Right atrium auricular region (tissue), 2 donors: ENCODE measurements around the gene EFEMP1. TPM values are rescaled to one million over a fixed set of nuclear protein-coding genes. Genes with fewer than 3 reads are reported as not detected.

Experiments used
- DNase-seq: peaks from one replicate; pipeline ENCODE4 v3.0.0-alpha.2; 2019; ENCODE audit warnings: low spot score
- H3K27ac ChIP-seq, 2 donors: fragments of 200-600 bp; sonication (generic); 1 replicate in 1 of 2; 2 replicates in 1 of 2; pipeline ENCODE4 v1.5.1; 2016 to 2019
- H3K27me3 ChIP-seq, 2 donors: fragments of 200-600 bp; sonication (generic); one replicate each; pipeline versions ENCODE4 v1.5.1 to v1.6.0; 2017 to 2019
- H3K36me3 ChIP-seq: fragments of 200-600 bp; sonication (generic); one replicate; pipeline ENCODE4 v1.5.1; 2016
- H3K4me1 ChIP-seq, 2 donors: fragments of 200-600 bp; sonication (generic); one replicate each; pipeline versions ENCODE4 v1.5.1 to v1.6.0; 2017 to 2019
- H3K4me3 ChIP-seq, 2 donors: fragments of 200-600 bp; sonication (generic); 1 replicate in 1 of 2; 2 replicates in 1 of 2; pipeline ENCODE4 v1.5.1; 2017 to 2019; ENCODE audit warnings: mild to moderate bottlenecking in 1 of 2, moderate library complexity in 1 of 2
- H3K9me3 ChIP-seq, 2 donors: fragments of 200-600 bp; sonication (generic); one replicate each; pipeline ENCODE4 v1.5.1; 2019
- CTCF ChIP-seq, 2 donors: fragments of 200-600 bp; sonication (generic); IDR thresholded peaks; one replicate each; pipeline ENCODE4 v1.5.1; 2019; ENCODE audit warnings: antibody characterized with exemption in 2 of 2
- total RNA-seq, 2 donors: library from RNA; depleted of rRNA; stranded (reverse); fragments of >200 nt; gene quantifications; one replicate each; pipeline ENCODE4 v1.1.0, GENCODE V29; 2016

Gene EFEMP1
- total RNA-seq, 2 donors from 2014 or later, result 246 to 308 TPM

GRCh38 chr2:55876429-55877086, 47.0 kb downstream of the EFEMP1 start:
- no peaks in the 10 kb centered on the region for H3K27me3 ChIP-seq
- no peak for DNase-seq
- no peak for TF ChIP-seq CTCF (IDR thresholded peaks at IDR 0.05)
- H3K27ac ChIP-seq, result peak overlapping the region in 1 of 2 donors; percentile 41
- H3K4me3 ChIP-seq, result no peak overlapping the region
- H3K36me3 ChIP-seq, result no peaks in the 10 kb centered on the region
- peaks cover 0 to 36% of the 10 kb centered on the region in 2 donors for H3K4me1 ChIP-seq
- no peaks in the 10 kb centered on the region for H3K9me3 ChIP-seq

GRCh38 chr2:55875434-55876135, 48.0 kb downstream of the EFEMP1 start:
- Histone ChIP-seq H3K4me3 (no peak overlapping the region), H3K4me1 (peaks cover 0 to 37% of the 10 kb centered on the region in 2 donors), H3K36me3 (no peaks in the 10 kb centered on the region), H3K27ac (peak overlapping the region; percentile 15 to 41), H3K27me3 (no peaks in the 10 kb centered on the region), H3K9me3 (no peaks in the 10 kb centered on the region)
- TF ChIP-seq CTCF (IDR thresholded peaks at IDR 0.05), result no peak
- DNase-seq, result no peak

- DNase-seq, result no peak
- Histone ChIP-seq H3K4me1 (peaks cover 0 to 35% of the 10 kb centered on the region in 2 donors), H3K27me3 (no peaks in the 10 kb centered on the region), H3K4me3 (no peak overlapping the region), H3K36me3 (no peaks in the 10 kb centered on the region), H3K9me3 (no peaks in the 10 kb centered on the region), H3K27ac (peak overlapping the region in 1 of 2 donors; percentile 2)
- no peak for TF ChIP-seq CTCF (IDR thresholded peaks at IDR 0.05)
These were observed 49.2 kb downstream of the EFEMP1 start for GRCh38 chr2:55874338-55874737.

- H3K4me1 ChIP-seq, result peaks cover 0 to 26% of the 10 kb centered on the region in 2 donors
- peak overlapping the region in 1 of 2 donors; percentile 47 for H3K27ac ChIP-seq
- DNase-seq, result no peak
- H3K4me3 ChIP-seq, result no peak overlapping the region
- no peak for TF ChIP-seq CTCF (IDR thresholded peaks at IDR 0.05)
- H3K36me3 ChIP-seq, result no peaks in the 10 kb centered on the region
- no peaks in the 10 kb centered on the region for H3K27me3 ChIP-seq
- no peaks in the 10 kb centered on the region for H3K9me3 ChIP-seq
These were observed 51.9 kb downstream of the EFEMP1 start for GRCh38 chr2:55871637-55872036.

- H3K9me3 ChIP-seq, result no peaks in the 10 kb centered on the region
- peaks cover 0 to 15% of the 10 kb centered on the region in 2 donors for H3K4me1 ChIP-seq
- no peaks in the 10 kb centered on the region for H3K27me3 ChIP-seq
- H3K27ac ChIP-seq, result peak overlapping the region; percentile 32 to 56
- no peak overlapping the region for H3K4me3 ChIP-seq
- TF ChIP-seq CTCF (IDR thresholded peaks at IDR 0.05), result no peak
- DNase-seq, result no peak
- H3K36me3 ChIP-seq, result no peaks in the 10 kb centered on the region
These were observed 53.8 kb downstream of the EFEMP1 start for GRCh38 chr2:55869637-55870325.
